Measurements from ENCODE around the gene SCD5.

GRCh38 chr4:82726596-82726995, 72.0 kb downstream of the SCD5 start:
- TF ChIP-seq TAF1 (IDR thresholded peaks at IDR 0.05; ENCODE audit: low read depth, low read length) (no peak), NANOG (IDR thresholded peaks at IDR 0.05; ENCODE audit: insufficient read depth, low read depth, low read length, poor library complexity, severe bottlenecking) (no peak), POLR2A (IDR thresholded peaks at IDR 0.05; ENCODE audit: control extremely low read depth in 1 of 2, low read depth in 2 of 2, low read length in 2 of 2) (no peak), RNF2 (IDR thresholded peaks at IDR 0.05; ENCODE audit: borderline replicate concordance, low read depth, low read length, missing control alignments, poor library complexity, severe bottlenecking) (no peak)
